OCI-LY1 (cell line): ENCODE results near the gene SEC23A.
"Not testable (repeated sequence)": the region's sequence is repeated elsewhere in the genome, so short reads cannot be mapped to it uniquely, and the experiment has no call there.

ENCODE experiments used
- H2AFZ ChIP-seq: fragments of 200-600 bp; sonication (generic), shearing (Covaris generic); 2 replicates; pipeline ENCODE4 v1.6.0; 2014; ENCODE audit warnings: antibody characterized with exemption, mild to moderate bottlenecking, low read length
- H3F3A ChIP-seq: fragments of 200-600 bp; sonication (generic), shearing (Covaris generic); 2 replicates; pipeline ENCODE4 v1.6.0; 2014; ENCODE audit warnings: mild to moderate bottlenecking, antibody characterized with exemption, low read length, moderate library complexity; ENCODE audit not compliant: insufficient read depth
- H3K27ac ChIP-seq: fragments of 200-600 bp; sonication (generic); 2 replicates; pipeline ENCODE4 v1.5.1; 2014; ENCODE audit warnings: low read length, mixed run types, mild to moderate bottlenecking, low read depth; ENCODE audit not compliant: poor library complexity, severe bottlenecking
- H3K27me3 ChIP-seq: fragments of 200-600 bp; sonication (generic); 2 replicates; pipeline ENCODE4 v1.6.0; 2014; ENCODE audit warnings: antibody characterized with exemption, mild to moderate bottlenecking, low read length, moderate library complexity; ENCODE audit not compliant: insufficient read depth
- H3K36me3 ChIP-seq: fragments of 200-600 bp; sonication (generic); 2 replicates; pipeline ENCODE4 v1.6.1; 2014; ENCODE audit warnings: mild to moderate bottlenecking, antibody characterized with exemption, low read length, moderate library complexity, mixed read lengths; ENCODE audit not compliant: insufficient read depth
- H3K4me1 ChIP-seq: fragments of 200-600 bp; sonication (generic); 2 replicates; pipeline ENCODE4 v1.5.1; 2014; ENCODE audit warnings: mild to moderate bottlenecking, low read length, moderate library complexity; ENCODE audit not compliant: insufficient read depth, severe bottlenecking
- H3K4me2 ChIP-seq: fragments of 200-600 bp; sonication (generic), shearing (Covaris generic); 2 replicates; pipeline ENCODE4 v1.6.1; 2014; ENCODE audit warnings: low read length
- H3K4me3 ChIP-seq: fragments of 200-600 bp; sonication (generic); 2 replicates; pipeline ENCODE4 v1.5.1; 2014; ENCODE audit warnings: low read length, low read depth, mild to moderate bottlenecking, mixed read lengths; ENCODE audit not compliant: poor library complexity, severe bottlenecking
- H3K79me2 ChIP-seq: fragments of 200-600 bp; shearing (Covaris generic); 2 replicates; pipeline ENCODE4 v1.6.1; 2016; ENCODE audit warnings: mixed run types, low read length, mixed read lengths; ENCODE audit not compliant: insufficient read depth
- H3K9ac ChIP-seq: fragments of 200-600 bp; sonication (generic), shearing (Covaris generic); 2 replicates; pipeline ENCODE4 v1.6.1; 2014; ENCODE audit warnings: mild to moderate bottlenecking, low read length, mixed read lengths
- H3K9me2 ChIP-seq: fragments of 200-600 bp; sonication (generic), shearing (Covaris generic); 2 replicates; pipeline ENCODE4 v1.6.1; 2014; ENCODE audit warnings: low read depth, mild to moderate bottlenecking, low read length, mixed read lengths
- H3K9me3 ChIP-seq: fragments of 200-600 bp; shearing (Covaris generic); 2 replicates; pipeline ENCODE4 v1.6.1; 2014; ENCODE audit warnings: low read length, mixed read lengths
- H4K20me1 ChIP-seq: fragments of 200-600 bp; sonication (generic), shearing (Covaris generic); 2 replicates; pipeline ENCODE4 v1.6.0; 2016; ENCODE audit warnings: mild to moderate bottlenecking, low read length; ENCODE audit not compliant: insufficient read depth
- CTCF ChIP-seq: fragments of 200-600 bp; sonication (generic), shearing (Covaris generic); IDR thresholded peaks from 2 replicates; pipeline ENCODE4 v1.5.1; 2017; ENCODE audit warnings: mild to moderate bottlenecking, antibody characterized with exemption, low read length, moderate library complexity, mixed read lengths
- EZH2 ChIP-seq: fragments of 200-600 bp; sonication (generic), shearing (Covaris generic); IDR thresholded peaks from 2 replicates; pipeline ENCODE4 v1.8.0; 2017; ENCODE audit warnings: borderline replicate concordance, mixed run types, mild to moderate bottlenecking, antibody characterized with exemption, low read length, moderate library complexity, mixed read lengths

SEC23A gene

GRCh38 chr14:39050389-39050788 is 52.6 kb downstream of the SEC23A start:
- Histone ChIP-seq H3K27me3 (no peaks in the 10 kb centered on the region), H3K4me1 (no peaks in the 10 kb centered on the region), H3K4me3 (no peak overlapping the region), H3K36me3 (peaks cover 85% of the 10 kb centered on the region), H3K4me2 (no peak overlapping the region), H3K9ac (no peak overlapping the region), H3K9me3 (peaks cover 8% of the 10 kb centered on the region; the same call in 1 of the 2 replicates), H3K79me2 (no peaks in the 10 kb centered on the region), H2AFZ (no peak overlapping the region), H4K20me1 (no peaks in the 10 kb centered on the region), H3F3A (no peaks in the 10 kb centered on the region), H3K27ac (no peak overlapping the region), H3K9me2 (no peaks in the 10 kb centered on the region)
- TF ChIP-seq EZH2 (no peak), CTCF (no peak)

- not testable (repeated sequence) for H3K4me1 ChIP-seq, H3K79me2 ChIP-seq, H3K9ac ChIP-seq, H3K27ac ChIP-seq, H4K20me1 ChIP-seq, H3K9me3 ChIP-seq, H3K4me2 ChIP-seq, H3K27me3 ChIP-seq, H3K9me2 ChIP-seq, H2AFZ ChIP-seq, H3F3A ChIP-seq, H3K4me3 ChIP-seq
- peaks cover 62% of the 10 kb centered on the region for H3K36me3 ChIP-seq
These were observed 57.1 kb downstream of the SEC23A start for GRCh38 chr14:39045889-39046288.

- Histone ChIP-seq H3K79me2 (no peaks in the 10 kb centered on the region), H3K9me3 (no peaks in the 10 kb centered on the region), H2AFZ (no peak overlapping the region), H3K27ac (no peak overlapping the region), H3K4me2 (no peak overlapping the region), H3K9me2 (no peaks in the 10 kb centered on the region), H3K4me3 (no peak overlapping the region), H3K4me1 (peaks cover 9% of the 10 kb centered on the region), H3F3A (no peaks in the 10 kb centered on the region), H4K20me1 (no peaks in the 10 kb centered on the region), H3K27me3 (no peaks in the 10 kb centered on the region), H3K9ac (no peak overlapping the region), H3K36me3 (peaks cover 66% of the 10 kb centered on the region)
- TF ChIP-seq CTCF: no peak
- no peak for TF ChIP-seq EZH2
These were observed 59.6 kb downstream of the SEC23A start for GRCh38 chr14:39043352-39043943.

- Histone ChIP-seq H3K4me3 (no peak overlapping the region), H3K79me2 (no peaks in the 10 kb centered on the region), H3K27me3 (no peaks in the 10 kb centered on the region), H3K27ac (no peak overlapping the region), H3K9me2 (no peaks in the 10 kb centered on the region), H3F3A (no peaks in the 10 kb centered on the region), H4K20me1 (no peaks in the 10 kb centered on the region), H2AFZ (no peak overlapping the region), H3K4me2 (no peak overlapping the region), H3K36me3 (peaks cover 64% of the 10 kb centered on the region), H3K9me3 (no peaks in the 10 kb centered on the region), H3K4me1 (peaks cover 13% of the 10 kb centered on the region), H3K9ac (no peak overlapping the region)
- TF ChIP-seq CTCF (no peak), EZH2 (no peak)
These were observed 62.5 kb downstream of the SEC23A start for GRCh38 chr14:39040529-39040928.
